Measurements from ENCODE around the gene TRANK1.
"Not testable (repeated sequence)": the region's sequence is repeated elsewhere in the genome, so short reads cannot be mapped to it uniquely, and the experiment has no call there.

TRANK1 gene

DNA sequence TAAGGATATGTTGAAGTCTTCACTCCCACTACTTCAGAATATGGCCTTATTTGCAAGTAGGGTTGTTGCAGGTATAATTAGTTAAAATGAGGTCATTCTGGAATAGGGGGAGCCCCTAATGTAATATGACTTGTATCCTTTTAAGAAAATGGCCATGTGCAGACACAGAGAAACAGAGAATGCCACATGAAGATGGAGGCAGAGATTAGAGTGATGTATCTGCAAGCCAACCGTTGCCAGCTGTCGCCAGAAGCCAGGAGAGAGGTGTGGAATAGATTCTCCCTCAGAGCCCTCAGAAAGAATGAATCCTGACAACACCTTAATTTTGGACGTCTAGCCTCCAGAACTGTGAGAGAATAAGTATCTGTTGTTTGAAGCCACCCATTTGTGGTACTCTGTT lies 11.3 kb upstream of the TRANK1 start:
- no peak for DNase-seq

DNA sequence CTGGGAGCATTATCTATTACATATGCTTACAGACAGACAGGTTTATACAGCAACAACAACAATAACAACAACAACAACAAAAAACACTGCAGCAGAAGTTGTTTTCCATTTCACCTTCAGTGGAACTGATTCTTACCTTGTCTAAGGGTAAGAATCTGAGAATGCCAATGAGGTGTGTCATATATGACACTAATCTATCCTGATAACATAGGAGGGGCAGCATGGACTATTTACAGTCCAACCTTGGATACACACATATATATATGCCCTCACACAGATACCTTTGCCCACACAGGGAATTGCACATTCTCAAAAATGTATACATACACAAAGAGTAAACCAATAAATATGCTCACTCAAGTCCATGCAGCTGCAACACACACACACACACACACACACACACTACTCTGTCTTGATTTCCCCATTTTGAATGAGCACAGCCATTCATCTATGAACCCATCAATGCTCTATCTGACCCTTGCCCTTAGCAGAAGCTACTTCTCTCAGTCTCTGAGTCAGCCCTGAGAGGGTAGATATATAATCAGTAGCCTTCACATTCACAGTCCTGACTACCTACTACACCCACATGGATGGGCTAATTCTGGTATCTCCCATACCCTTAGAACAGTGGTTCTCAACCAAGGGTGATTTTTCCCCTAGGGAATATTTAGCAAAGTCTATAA lies 9.7 kb upstream of the TRANK1 start:
- DNase-seq: no peak

DNA sequence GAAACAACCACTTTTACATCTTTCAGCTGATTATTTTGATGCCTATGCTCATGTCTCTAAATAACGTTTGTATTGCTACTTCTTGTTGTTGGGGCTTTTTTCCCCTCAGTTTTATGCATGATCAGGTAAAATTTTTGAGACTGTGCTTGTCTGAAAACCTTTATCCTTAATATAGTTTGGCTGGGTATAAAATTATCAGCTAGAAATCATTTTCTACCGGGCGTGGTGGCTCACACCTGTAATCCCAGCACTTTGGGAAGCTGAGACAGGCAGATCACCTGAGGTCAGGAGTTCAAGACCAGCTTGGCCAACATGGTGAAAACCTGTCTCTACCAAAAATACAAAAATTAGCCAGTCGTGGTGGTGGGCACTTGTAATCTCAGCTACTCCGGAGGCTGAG lies 3.0 kb upstream of the TRANK1 start:
- not testable (repeated sequence) for DNase-seq

DNA sequence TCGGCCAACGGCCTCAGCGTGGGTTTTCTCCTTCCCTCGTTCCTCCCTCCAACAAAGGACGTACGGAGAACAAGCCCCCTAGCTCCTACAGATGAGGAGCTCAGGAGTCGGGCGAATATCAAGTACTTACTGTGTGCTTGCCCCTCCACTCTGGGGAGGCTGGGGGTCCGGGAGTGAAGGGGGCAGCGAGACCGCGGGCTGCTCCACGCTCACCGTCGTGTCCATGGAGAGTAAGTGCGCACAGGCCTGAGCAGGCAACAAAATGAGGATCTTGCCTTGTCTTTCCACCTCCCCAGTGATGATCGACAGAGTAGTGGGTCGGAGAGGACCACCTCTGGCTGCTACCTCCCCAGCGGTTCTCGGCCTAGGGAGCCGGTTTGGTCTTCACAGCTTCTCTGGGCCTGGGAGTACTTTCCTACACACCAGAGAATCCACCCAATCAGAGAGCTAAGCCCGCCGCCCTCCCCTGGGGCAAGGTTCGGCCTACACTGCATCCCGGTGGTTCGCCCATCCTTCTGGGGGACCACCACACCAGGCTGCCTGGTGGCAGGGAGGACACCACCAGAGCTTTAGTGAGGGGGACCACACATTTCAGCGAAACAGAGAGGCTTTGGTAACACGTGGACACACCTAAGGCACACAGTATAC lies 603 bp upstream of the TRANK1 start:
- no peak for DNase-seq

DNA sequence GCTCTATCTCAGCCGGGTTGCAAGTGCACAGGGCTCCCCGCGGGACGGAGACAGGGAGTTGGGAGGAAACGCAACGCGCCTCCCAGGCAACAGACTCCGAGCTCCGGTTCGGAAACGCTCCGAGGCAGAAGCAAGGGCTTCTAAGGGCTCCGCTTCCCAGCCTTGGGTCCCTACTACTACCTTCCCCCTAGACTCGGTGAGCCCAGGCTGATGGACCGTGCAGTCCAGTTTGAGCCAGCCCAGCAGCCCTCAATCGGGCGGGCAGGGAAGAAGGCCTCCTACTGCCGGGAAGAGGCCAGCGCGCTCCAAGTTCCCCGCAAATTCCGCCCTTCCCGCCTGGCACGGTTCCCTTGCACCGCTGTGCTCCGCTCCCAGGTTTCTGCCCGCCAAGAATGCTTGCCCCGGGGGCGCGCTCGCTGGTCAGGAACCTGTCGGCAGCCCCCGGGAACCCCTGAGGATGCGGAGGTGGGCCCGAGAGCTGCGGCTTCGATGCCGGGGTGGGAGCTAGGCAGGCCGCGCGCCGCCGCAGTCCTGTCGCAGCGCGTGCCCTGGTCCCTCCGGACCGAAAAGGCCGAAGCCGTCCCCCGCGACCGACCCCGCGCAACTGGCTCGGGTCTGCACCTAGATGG lies 728 bp downstream of the TRANK1 start:
- DNase-seq: peak; percentile 55

DNA sequence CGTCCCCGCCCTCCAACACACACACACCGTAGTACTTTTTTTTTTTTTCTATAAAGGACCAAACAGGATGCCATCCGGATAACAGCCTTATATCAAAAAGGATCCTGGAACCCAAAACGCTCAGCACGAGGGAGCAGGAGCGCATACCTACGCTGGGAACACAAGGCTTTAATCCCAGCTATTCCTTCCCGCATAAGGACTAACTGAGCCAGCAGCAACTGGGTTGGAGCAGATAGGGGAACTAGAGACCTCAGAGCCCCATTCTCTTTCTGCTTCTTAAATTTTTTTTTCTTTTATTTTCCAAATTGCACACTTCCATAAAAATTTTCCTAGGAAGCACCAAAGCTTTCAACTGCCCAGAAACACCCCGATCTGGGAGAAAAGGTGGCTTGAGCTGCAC lies 1.3 kb downstream of the TRANK1 start:
- DNase-seq: no peak

DNA sequence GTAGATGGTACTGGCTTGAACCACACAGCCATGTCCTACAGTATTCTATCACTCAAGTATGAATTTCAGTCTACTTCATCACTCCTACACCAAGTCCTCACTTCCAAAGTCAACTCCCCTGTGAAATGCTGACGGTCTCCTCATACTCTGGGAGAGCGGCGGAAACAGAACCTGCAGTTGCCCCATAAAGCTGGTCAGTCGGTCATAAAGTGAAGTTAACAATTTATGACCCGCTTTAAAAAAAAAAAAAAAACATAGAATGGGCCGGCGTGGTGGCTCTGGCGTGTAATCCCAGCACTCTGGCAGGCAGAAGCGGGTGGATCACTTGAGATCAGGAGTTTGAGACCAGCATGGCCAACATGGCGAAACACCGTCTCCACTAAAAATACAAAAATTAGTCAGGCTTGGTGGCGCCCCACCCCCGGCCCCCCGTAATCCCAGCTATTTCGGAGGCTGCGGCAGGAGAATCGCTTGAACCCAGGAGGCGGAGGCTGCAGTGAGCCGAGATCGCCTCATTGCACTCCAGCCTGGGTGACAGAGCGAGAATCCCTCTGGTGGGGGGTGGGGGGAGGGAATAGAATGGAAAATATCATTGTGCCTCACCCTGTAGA lies 2.1 kb downstream of the TRANK1 start:
- no peak for DNase-seq

DNA sequence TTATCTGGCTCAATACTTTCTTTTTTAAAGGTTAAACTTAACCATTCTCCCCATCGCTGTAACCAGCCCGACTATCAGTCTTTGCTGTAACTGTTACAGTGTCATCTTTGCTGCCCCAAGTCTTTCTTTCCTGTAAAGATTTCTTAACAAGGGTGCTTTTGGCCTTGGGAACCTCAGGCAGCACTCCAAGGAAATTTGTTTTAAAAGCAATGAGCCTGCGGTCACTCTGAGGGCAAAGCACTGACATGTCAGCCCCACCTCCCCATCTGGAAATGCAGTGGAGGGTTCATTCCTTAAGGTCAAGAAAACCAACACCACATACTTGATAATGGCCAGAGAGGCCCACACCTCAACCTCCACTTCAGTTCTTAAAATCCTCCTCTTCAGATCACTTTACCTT lies 3.2 kb downstream of the TRANK1 start:
- no peak for DNase-seq

DNA sequence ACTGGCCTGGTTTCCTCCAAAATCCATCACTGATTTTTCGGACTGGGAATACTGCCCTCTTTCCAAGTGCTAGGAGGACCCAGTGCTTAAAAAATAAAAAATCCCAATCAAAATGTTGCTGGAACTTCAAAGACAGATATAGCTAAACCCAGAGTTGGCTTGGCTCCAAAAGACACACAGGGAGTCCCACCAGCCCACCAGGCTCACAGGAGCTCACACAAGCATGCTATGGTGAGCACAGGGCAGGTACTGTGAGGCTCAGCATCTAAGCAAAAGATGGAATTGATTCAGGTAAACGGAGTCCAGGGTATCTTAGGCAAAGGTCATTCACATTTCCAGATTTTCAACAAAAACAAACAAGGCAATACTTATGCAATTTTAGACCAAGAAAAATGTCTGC lies 3.7 kb downstream of the TRANK1 start:
- no peak for DNase-seq

DNA sequence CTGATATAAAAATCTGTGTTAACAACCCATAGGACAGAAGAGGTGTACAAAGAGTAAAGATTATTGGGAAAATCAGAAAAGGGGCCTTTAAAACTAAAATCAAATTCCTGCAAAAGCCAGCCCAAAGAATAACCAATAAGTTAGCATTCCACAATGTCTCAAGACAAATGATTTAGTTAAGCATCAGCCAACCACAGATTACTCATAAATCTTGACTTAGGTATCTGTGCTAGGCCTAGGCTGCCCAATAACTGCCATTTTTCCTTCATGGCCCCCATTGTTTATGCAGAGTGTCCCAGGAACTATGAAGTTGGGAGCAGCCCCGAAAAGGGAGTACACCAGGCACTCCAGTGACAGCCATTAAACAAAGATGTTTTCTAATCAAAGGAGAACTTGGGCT lies 7.4 kb downstream of the TRANK1 start:
- no peak for DNase-seq

DNA sequence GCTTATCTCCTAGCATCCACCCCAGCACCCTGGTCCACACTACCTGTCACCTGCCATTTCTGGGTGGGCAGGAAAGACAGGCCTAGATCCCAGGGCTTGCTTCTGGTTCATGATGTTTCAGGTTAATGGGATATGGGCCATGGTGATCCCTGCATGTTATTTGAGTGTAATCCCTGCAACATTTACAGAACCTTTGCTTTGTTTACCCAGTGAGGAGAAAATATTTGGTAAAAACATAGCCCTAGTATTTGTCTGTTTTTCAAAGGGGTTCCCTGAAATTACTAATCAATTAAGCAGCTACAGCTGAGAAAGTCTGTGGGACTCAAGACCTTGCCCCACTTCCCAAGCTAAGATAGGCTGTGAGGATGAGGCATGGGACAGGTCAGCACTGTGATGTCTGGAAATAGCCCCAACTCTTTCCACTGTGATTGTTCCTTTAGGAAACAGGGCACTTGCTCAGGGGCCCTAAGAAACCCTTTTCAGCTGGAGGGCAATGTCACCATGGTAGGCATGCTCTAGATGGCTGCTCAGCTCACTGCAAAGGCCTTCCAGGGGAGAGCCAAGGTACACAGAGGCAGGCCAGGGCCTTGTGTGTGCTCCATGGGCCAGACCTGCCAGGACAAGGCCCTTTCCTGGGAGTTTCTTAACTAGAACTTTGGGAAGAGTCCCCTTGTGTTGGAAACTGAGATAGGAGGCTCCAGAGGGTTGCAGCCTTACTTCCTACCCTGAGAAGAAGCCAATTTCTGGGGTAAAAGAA lies 11.1 kb downstream of the TRANK1 start:
- DNase-seq: no peak

DNA sequence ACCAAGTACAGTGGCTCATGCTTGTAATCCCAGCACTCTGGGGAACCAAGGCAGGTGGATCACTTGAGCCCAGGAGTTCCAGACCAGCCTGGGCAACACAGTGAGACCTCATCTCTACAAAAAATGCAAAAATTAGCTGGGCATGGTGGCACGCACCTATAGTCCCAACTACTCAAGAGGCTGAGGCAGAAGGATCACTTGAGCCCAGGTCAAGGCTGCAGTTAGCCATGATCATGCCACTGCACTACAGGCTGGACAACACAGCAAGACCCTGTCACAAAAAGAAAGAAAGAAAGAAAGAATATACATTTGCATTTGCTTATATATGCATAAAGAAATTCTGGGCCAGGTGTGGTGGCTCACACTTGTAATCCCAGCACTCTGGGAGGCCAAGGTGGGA lies 13.4 kb downstream of the TRANK1 start:
- not testable (repeated sequence) for DNase-seq

DNA sequence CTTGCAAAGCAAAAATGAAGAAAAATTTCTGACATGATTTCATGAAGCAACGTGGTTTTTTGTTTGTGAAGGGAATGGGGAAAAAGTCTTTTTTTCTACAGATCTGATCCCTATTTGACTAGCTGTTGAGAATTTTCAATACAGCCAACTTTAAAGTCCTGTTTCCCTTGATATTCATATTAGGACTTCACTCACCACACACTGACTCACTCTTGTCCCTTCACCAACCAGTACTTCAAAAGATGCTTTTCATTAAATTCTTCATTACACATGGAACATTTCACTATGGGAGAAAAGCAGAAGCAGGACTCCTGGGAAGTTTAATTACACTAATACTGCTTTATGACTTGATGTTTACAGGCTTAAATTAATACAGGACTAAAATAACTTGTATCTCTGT lies 16.6 kb downstream of the TRANK1 start:
- DNase-seq: no peak

DNA sequence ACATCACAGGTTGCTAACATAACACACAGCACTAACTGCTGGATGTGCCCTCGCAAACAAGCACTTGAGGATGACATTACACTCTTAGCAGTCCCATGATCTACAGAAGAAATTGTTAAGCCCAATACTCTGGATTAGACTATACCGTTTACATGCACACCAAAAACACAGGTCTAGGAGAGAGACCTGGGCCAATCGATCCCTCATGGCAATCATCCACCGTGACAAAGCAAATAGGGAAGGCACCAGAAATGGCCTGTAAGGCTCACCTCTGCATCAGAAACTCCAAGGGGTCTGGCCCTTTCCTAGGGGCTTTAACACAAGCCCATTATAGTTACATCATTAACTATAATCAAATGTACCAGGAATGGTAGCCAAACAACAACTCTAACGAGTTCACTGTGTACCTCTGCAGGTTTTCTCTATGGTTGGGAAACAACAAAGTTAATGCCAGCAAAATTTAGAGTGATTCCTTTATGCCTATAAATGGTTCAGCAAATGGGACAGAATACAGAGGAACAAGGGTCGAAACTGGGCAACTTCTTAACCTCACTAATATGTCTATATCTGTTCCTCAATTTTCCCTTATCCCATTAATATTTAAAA lies 18.5 kb downstream of the TRANK1 start:
- no peak for DNase-seq

DNA sequence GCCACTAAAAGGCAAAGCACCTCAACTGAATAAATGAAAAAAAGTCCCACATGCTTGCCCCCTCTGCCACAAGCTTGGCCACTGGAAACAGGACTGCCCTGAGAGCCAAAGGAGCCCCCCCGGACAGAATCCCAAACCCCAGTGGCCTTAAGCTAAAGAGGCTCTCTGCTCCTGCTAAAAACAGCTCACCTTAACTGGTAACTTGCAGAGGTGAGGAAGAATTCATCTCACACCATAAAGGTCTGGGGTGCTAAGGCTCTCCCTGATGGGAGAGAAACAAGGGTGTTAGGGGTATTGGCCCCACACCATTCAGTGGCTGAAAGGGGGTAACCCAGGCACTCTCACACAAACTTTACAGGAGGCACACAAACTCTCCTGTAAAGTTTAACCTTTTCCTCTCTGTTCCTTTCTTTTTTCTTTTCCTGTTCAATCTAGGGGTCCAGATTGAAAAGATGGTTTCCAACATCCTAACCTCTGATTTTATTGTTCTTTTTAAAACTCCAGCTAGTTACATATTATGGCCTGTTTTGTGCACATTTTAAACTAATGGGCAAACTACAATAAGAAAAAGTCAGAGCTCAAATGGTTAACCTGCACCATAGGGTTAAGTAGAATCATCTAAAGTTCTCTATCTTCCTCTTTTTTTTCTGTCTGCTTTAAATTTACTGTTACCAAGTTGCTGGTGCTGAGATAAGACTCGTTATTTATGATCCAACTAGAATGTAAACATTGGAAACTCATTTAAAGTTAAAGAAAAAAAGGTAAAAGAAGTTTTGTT lies 19.9 kb downstream of the TRANK1 start:
- no peak for DNase-seq

DNA sequence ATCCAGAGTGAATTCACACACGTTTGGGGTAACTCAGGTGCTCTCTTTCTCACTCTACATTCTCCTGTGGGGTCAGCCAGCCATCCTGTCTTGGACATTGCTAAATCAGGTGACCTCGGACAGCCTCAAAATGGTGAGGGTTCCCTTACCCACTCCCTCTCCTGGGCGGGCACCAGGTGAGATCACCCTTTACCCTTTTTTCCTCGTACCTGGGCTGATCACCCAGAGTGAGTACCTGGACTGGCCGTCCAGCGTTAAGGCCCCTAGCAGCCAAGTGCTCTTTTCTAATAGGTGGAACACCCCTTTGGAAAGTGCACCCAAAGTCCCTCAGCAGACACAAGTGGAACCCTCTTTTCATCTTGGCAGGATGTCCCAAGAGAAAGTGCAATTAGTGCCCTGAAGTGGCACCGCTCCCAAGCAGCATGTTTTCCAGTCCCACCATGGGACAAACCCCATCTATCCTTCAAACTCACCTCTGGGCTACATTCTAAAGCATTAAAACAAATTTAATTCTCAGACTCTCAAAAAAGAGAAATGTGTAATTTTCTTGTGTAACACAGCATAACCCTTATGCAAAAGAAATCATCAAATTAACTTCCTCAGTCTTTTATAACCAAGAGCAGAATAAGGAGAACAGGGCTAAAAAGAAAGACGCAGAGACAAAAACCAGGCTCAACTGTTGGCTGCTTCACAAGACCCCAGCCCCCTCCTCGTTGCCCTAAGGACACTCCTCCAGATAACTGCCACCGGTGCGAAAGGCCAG lies 20.7 kb downstream of the TRANK1 start:
- DNase-seq: no peak

DNA sequence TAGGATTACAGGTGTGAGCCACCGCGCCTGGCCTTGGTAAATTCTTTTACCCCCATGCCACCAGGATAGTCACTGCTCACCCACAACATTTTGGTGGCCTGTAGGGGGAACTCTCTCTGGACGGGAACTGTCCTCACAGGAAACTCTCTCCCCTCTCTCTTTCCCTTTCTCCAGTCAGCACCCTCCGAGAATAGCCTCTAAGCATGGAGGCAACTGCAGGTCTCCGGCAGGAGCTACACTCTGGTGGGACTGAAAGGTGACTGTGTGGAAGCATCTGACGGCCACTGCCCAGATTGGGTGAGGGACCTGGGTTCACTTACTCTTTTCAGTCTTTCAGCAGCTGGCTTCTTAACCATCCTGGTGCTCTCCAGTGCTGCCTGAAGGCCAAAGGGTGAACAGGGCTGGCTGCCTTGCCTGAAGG lies 21.3 kb downstream of the TRANK1 start:
- DNase-seq: no peak

DNA sequence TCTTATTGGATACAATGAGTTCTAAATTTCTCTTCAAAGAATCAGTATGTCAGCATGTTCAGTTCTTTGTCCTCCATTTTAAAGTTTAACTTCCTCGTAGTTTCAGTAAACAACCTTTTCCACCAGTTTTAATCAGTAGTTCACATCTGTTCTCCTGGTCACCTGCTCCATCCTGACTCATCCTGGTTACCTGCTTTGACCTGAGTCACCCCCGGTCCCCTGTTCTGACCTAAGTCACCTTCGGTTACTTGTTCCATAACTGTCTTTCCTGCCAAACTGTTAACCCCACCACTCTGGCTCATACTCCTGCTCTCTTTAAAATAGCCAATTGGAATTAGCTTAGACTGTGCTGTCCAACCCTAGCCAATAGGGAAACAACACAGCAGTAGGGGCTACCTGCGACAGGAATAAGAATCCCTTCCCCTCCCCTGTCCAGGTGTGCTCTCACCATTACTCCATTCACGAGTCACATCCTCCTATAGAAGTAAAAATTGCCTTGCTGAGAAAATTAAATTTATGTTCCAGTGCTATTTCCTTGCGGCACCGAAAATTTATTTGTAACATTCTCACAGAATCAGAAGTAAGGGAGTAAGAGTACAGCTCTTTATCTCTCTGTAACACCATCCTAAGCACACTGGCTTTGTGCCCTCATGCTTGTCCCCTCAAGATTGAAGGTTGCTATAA lies 23.8 kb downstream of the TRANK1 start:
- DNase-seq: no peak

DNA sequence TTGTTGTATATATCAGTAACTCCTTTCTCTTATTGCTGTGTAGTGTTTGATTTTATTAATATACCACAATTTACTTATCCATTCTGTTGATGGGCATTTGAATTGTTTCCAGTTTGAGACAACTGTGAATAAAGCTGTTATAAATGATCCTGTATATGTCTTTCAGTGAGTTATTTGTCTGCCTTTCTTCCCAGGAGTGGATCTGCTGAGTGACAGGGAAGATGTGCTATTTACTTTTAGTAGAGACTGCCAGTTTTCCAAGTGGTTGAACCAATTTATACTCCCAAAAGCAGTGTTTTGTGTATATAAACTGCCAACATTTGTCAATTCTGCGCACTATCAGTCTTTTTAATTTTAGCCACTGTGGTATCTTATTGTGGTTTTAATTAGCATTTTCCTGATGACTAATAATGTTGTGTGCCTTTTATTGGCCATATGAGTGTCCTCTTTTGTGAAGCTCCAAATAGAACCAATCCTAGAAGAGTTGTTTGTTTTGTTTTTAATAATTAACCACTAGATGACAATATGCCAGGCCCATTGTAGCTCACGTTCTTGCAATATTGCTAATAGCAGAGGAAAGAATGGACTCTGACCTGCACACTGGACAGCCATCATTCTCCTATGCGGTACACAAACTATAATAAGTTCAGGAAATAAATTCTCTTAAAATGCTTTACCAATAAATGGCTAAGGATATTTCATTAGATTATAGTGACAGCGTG lies 25.3 kb downstream of the TRANK1 start:
- no peak for DNase-seq

DNA sequence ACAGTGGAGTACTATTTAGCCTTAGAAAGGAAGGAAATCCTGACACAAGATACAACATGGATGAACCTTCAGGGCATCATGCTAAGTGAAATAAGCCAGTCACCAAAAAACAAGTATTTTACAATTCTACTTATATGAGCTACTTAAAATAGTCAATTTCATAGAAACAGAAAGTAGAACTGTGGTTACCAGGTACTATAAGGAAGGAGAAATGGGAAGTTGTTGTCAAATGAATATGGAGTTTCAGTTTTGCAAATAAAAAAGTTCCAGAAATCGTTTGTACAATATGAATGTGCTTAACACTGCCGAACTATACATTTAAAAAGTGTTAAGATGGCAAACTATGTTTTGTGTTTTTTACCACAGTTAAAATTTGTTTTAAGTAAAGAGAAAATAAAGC lies 26.8 kb downstream of the TRANK1 start:
- DNase-seq: no peak
